HepG2 (cell line): ENCODE measurements around the gene SUPT6H. TPM values are rescaled to one million over a fixed set of nuclear protein-coding genes. Genes with fewer than 3 reads are reported as not detected.

Experiments used
- CENPX ChIP-seq: sonication (generic); formaldehyde crosslinking; IDR thresholded peaks from 2 replicates; pipeline ENCODE4 v1.9.0; 2021; ENCODE audit warnings: mild to moderate bottlenecking, missing genetic modification reagents, moderate library complexity
- FOXJ3 ChIP-seq: sonication (generic); formaldehyde crosslinking; IDR thresholded peaks from 2 replicates; pipeline ENCODE4 v1.4.0; 2020; ENCODE audit warnings: missing genetic modification reagents, mild to moderate bottlenecking, borderline replicate concordance
- HOXA3 ChIP-seq: sonication (generic); formaldehyde crosslinking; IDR thresholded peaks from 2 replicates; pipeline ENCODE4 v1.5.0; 2020; ENCODE audit warnings: missing genetic modification reagents
- KMT2B ChIP-seq: IDR thresholded peaks from 2 replicates; pipeline ENCODE4 v1.6.1; 2016; ENCODE audit warnings: missing genetic modification reagents, missing compliant biosample characterization
- NFYC ChIP-seq: IDR thresholded peaks from 2 replicates; pipeline ENCODE4 v1.6.1; 2016; ENCODE audit warnings: missing genetic modification reagents, missing compliant biosample characterization
- NKX3-1 ChIP-seq: sonication (generic); formaldehyde crosslinking; IDR thresholded peaks from 2 replicates; pipeline ENCODE4 v1.5.0; 2020; ENCODE audit warnings: missing genetic modification reagents
- NPAS2 ChIP-seq: sonication (generic); formaldehyde crosslinking; IDR thresholded peaks from 2 replicates; pipeline ENCODE4 v1.8.0; 2022; ENCODE audit warnings: mild to moderate bottlenecking, missing genetic modification reagents, borderline replicate concordance
- NR2F2 ChIP-seq: IDR thresholded peaks from 2 replicates; pipeline ENCODE4 v1.6.1; 2012; ENCODE audit warnings: low read depth, inconsistent platforms, borderline replicate concordance
- NR2F6 ChIP-seq, 2 experiments: IDR thresholded peaks; 2 replicates each; pipeline ENCODE4 v1.6.1; 2016; ENCODE audit warnings: antibody characterized with exemption in 1 of 2, mild to moderate bottlenecking in 1 of 2
- REL ChIP-seq: sonication (generic); formaldehyde crosslinking; conservative IDR thresholded peaks from 2 replicates; pipeline ENCODE4 v1.8.0; 2022; ENCODE audit warnings: mild to moderate bottlenecking, missing genetic modification reagents, moderate library complexity
- RNF2 ChIP-seq: fragments of 450-650 bp; conservative IDR thresholded peaks from 2 replicates; pipeline ENCODE4 v1.6.1; 2016; ENCODE audit warnings: low read depth
- TEAD3 ChIP-seq: optimal IDR thresholded peaks from 2 replicates; pipeline ENCODE3; 2016; ENCODE audit warnings: borderline replicate concordance
- TMF1 ChIP-seq: sonication (generic); formaldehyde crosslinking; IDR thresholded peaks from 2 replicates; pipeline ENCODE4 v1.8.1; 2022; ENCODE audit warnings: low read depth, missing genetic modification reagents
- ZFP41 ChIP-seq: sonication (generic); formaldehyde crosslinking; IDR thresholded peaks from 2 replicates; pipeline ENCODE4 v1.4.0; 2020; ENCODE audit warnings: mild to moderate bottlenecking, missing genetic modification reagents, borderline replicate concordance
- ZFYVE20 ChIP-seq: sonication (generic); formaldehyde crosslinking; IDR thresholded peaks from 2 replicates; pipeline ENCODE4 v1.8.0; 2023; ENCODE audit warnings: low read depth, mild to moderate bottlenecking, moderate library complexity, missing genetic modification reagents, borderline replicate concordance
- ZNF296 ChIP-seq: sonication (generic); formaldehyde crosslinking; conservative IDR thresholded peaks from 2 replicates; pipeline ENCODE4 v1.5.0; 2020; ENCODE audit warnings: mild to moderate bottlenecking, missing genetic modification reagents
- ZNF317 ChIP-seq: sonication (generic); formaldehyde crosslinking; IDR thresholded peaks from 2 replicates; pipeline ENCODE4 v1.5.0; 2020; ENCODE audit warnings: mild to moderate bottlenecking, missing genetic modification reagents
- ZNF331 ChIP-seq: sonication (generic); formaldehyde crosslinking; IDR thresholded peaks from 2 replicates; pipeline ENCODE4 v1.4.0; 2020; ENCODE audit warnings: missing genetic modification reagents
- polyA plus RNA-seq, 8 experiments: library from polyadenylated mRNA; depleted of rRNA in 3 of 8; stranded (reverse) in 7 of 8; unstranded in 1 of 8; fragments of >200 nt; fragmentation: Illumina TruSeq in 4 of 8; extraction: Trizol in 4 of 8; gene quantifications; 2 replicates each; pipeline versions ENCODE4 v1.2.1 to v1.2.3, GENCODE V29; 2011 to 2016; ENCODE audit warnings: low read depth in 4 of 8, missing spikeins in 1 of 8, mixed read lengths in 1 of 8; ENCODE audit not compliant: insufficient read depth in 1 of 8
- total RNA-seq, 5 experiments: library from RNA; depleted of rRNA; stranded (reverse); fragments of >200 nt; fragmentation: Illumina TruSeq; extraction: Trizol; gene quantifications; 2 replicates each; pipeline ENCODE4 v1.2.3, GENCODE V29; 2016; ENCODE audit warnings: low read depth in 1 of 5
- TF ChIP-seq, protein P1 (sequence below): sonication (generic); formaldehyde crosslinking; IDR thresholded peaks from 2 replicates; pipeline ENCODE4 v1.4.0; 2020; ENCODE audit warnings: missing genetic modification reagents, mild to moderate bottlenecking, borderline replicate concordance
- TF ChIP-seq, protein P2 (sequence below): sonication (generic); formaldehyde crosslinking; IDR thresholded peaks from 2 replicates; pipeline ENCODE4 v1.4.0; 2020; ENCODE audit warnings: mild to moderate bottlenecking, missing genetic modification reagents
- TF ChIP-seq, protein P3 (sequence below): sonication (generic); formaldehyde crosslinking; IDR thresholded peaks from 2 replicates; pipeline ENCODE4 v1.5.1; 2020; ENCODE audit warnings: missing genetic modification reagents, mild to moderate bottlenecking, borderline replicate concordance
- TF ChIP-seq, protein P4 (sequence below): sonication (generic); formaldehyde crosslinking; IDR thresholded peaks from 2 replicates; pipeline ENCODE4 v1.9.0; 2021; ENCODE audit warnings: missing genetic modification reagents, mild to moderate bottlenecking, borderline replicate concordance

SUPT6H gene
- total and polyA plus RNA-seq, 2 of the 13 experiments (the other 11 are each of a cell fraction or from before 2014, with no cell fraction given): 32.7 to 39.9 TPM

DNA sequence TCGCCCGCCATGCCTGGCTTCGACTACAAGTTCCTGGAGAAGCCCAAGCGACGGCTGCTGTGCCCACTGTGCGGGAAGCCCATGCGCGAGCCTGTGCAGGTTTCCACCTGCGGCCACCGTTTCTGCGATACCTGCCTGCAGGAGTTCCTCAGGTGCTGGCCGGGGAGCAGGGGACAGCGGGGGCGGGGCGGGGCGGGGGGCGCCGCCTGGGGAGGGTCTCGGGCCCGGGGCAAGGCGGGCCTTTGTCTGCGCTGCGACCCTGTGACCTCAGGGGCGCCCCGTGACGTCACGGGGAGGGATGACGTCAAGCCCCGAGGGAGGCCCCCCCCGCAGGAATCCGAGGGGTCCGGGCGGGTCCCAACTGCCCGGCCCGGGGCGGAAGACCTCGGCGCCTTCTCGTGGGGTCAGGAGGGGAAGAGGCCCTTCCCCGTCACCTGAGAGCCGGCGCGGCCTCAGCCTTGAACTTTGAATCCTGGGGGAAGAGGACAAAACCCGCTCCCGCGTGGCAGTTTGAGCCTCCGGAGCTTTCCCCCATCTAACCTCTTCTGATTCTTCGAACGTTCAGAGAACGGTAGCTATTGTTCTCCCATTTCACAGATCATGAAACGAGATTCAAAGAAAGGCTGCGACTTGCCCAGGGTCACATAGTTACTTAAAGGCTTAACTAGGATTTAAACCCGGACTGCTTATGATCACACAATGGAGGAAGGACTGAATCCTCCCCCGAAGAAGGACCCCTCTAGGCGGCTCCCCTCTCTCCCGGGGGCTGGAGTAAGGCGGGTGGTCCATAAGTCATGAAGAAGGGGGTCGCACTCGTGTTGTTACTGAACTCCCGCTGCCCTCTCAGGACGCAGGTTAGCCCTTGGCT, 82.3 kb downstream of the SUPT6H start (continued):
- no peak for TF ChIP-seq NKX3-1 (CRISPR knock-in tag)
- no peak for TF ChIP-seq ZNF317 (CRISPR knock-in tag)
- no peak for TF ChIP-seq RNF2
- no peak for TF ChIP-seq KMT2B (CRISPR knock-in tag)
- no peak for TF ChIP-seq NPAS2 (CRISPR knock-in tag)
- TF ChIP-seq NR2F6 (IDR thresholded peaks at IDR 0.05): peak; percentile 82
- TF ChIP-seq NR2F6 (CRISPR knock-in tag; IDR thresholded peaks at IDR 0.05): peak; percentile 86
- no peak; the same call in 1 of the 2 replicates for TF ChIP-seq TMF1
- TF ChIP-seq, protein P1, sequence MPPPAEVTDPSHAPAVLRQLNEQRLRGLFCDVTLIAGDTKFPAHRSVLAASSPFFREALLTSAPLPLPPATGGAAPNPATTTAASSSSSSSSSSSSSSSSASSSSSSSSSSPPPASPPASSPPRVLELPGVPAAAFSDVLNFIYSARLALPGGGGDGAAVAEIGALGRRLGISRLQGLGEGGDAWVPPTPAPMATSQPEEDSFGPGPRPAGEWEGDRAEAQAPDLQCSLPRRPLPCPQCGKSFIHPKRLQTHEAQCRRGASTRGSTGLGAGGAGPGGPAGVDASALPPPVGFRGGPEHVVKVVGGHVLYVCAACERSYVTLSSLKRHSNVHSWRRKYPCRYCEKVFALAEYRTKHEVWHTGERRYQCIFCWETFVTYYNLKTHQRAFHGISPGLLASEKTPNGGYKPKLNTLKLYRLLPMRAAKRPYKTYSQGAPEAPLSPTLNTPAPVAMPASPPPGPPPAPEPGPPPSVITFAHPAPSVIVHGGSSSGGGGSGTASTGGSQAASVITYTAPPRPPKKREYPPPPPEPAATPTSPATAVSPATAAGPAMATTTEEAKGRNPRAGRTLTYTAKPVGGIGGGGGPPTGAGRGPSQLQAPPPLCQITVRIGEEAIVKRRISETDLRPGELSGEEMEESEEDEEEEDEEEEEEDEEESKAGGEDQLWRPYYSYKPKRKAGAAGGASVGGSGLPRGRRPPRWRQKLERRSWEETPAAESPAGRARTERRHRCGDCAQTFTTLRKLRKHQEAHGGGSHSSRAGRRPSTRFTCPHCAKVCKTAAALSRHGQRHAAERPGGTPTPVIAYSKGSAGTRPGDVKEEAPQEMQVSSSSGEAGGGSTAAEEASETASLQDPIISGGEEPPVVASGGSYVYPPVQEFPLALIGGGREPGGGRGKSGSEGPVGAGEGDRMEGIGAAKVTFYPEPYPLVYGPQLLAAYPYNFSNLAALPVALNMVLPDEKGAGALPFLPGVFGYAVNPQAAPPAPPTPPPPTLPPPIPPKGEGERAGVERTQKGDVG (CRISPR knock-in tag): no peak
- no peak for TF ChIP-seq ZFP41 (CRISPR knock-in tag)
- TF ChIP-seq, protein P2, sequence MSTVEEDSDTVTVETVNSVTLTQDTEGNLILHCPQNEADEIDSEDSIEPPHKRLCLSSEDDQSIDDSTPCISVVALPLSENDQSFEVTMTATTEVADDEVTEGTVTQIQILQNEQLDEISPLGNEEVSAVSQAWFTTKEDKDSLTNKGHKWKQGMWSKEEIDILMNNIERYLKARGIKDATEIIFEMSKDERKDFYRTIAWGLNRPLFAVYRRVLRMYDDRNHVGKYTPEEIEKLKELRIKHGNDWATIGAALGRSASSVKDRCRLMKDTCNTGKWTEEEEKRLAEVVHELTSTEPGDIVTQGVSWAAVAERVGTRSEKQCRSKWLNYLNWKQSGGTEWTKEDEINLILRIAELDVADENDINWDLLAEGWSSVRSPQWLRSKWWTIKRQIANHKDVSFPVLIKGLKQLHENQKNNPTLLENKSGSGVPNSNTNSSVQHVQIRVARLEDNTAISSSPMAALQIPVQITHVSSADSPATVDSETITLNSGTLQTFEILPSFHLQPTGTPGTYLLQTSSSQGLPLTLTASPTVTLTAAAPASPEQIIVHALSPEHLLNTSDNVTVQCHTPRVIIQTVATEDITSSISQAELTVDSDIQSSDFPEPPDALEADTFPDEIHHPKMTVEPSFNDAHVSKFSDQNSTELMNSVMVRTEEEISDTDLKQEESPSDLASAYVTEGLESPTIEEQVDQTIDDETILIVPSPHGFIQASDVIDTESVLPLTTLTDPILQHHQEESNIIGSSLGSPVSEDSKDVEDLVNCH (CRISPR knock-in tag): no peak
- no peak for TF ChIP-seq ZNF296 (CRISPR knock-in tag)
- TF ChIP-seq FOXJ3 (CRISPR knock-in tag): no peak
- no peak for TF ChIP-seq NFYC (CRISPR knock-in tag)
- no peak for TF ChIP-seq REL (CRISPR knock-in tag)
- no peak for TF ChIP-seq ZFYVE20 (CRISPR knock-in tag)
- TF ChIP-seq NR2F2: peak; percentile 74
- peak; percentile 92 for TF ChIP-seq TEAD3 (CRISPR knock-in tag)
- TF ChIP-seq, protein P3, sequence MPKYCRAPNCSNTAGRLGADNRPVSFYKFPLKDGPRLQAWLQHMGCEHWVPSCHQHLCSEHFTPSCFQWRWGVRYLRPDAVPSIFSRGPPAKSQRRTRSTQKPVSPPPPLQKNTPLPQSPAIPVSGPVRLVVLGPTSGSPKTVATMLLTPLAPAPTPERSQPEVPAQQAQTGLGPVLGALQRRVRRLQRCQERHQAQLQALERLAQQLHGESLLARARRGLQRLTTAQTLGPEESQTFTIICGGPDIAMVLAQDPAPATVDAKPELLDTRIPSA (CRISPR knock-in tag): no peak
- TF ChIP-seq, protein P4, sequence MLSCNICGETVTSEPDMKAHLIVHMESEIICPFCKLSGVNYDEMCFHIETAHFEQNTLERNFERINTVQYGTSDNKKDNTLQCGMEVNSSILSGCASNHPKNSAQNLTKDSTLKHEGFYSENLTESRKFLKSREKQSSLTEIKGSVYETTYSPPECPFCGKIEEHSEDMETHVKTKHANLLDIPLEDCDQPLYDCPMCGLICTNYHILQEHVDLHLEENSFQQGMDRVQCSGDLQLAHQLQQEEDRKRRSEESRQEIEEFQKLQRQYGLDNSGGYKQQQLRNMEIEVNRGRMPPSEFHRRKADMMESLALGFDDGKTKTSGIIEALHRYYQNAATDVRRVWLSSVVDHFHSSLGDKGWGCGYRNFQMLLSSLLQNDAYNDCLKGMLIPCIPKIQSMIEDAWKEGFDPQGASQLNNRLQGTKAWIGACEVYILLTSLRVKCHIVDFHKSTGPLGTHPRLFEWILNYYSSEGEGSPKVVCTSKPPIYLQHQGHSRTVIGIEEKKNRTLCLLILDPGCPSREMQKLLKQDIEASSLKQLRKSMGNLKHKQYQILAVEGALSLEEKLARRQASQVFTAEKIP (CRISPR knock-in tag): no peak
- no peak for TF ChIP-seq CENPX (CRISPR knock-in tag)
- TF ChIP-seq ZNF331 (CRISPR knock-in tag): no peak; the same call in 1 of the 2 replicates
- peak; percentile 98 for TF ChIP-seq HOXA3 (CRISPR knock-in tag)
